OCI-LY3 (cell line): ENCODE results near the gene OR10D3.

Experiments used
- EZH2phosphoT487 ChIP-seq: fragments of 200-600 bp; shearing (Covaris generic); IDR thresholded peaks from 2 replicates; pipeline ENCODE4 v1.6.1; 2018; ENCODE audit warnings: antibody characterized with exemption, mixed run types, low read depth
- TF ChIP-seq, protein P1 (sequence below): fragments of 200-600, 300-600 bp; sonication (generic); IDR thresholded peaks from 2 replicates; pipeline ENCODE4 v1.5.1; 2014; ENCODE audit warnings: antibody characterized with exemption, low read length, low read depth

DNA sequence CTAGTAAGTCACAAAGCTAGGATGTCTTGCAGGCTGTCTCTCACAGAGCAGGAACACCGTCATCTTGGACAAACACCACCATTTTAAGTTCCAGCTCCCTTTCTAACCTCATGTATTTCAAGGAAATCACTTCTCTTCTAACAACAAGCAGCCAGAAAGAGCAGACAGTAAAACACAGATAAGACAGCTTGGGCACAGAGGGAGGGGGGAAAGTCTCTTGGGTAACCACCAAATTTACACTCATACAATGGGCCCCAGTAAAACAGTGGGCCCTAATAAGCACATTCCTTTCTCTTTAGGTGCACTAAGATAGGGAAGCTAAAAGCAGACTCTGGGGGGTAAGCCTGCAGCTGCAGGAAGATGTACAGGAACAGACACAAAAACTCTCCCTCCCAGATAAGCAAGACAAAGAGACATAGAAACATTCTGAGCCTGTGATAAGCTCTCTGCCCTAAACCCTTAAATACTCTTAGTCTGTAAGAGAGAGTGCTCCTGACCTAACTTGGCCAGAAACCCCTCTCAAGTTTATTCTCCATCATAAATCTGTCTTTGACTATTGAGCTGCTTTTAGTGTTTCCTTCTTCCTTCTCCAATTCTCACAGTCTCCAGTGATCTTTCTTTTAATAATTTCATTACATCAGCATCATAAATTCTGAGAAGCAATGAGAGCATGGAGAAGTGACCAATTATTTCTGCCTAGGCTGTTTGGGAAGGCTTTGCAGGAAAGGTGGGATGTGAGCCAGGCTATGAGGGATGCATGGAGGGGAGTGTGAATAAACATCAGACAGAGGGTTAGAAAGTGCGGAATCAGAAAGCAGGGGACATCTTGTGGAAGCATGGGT, 7.4 kb downstream of the OR10D3 start:
- TF ChIP-seq, protein P1, sequence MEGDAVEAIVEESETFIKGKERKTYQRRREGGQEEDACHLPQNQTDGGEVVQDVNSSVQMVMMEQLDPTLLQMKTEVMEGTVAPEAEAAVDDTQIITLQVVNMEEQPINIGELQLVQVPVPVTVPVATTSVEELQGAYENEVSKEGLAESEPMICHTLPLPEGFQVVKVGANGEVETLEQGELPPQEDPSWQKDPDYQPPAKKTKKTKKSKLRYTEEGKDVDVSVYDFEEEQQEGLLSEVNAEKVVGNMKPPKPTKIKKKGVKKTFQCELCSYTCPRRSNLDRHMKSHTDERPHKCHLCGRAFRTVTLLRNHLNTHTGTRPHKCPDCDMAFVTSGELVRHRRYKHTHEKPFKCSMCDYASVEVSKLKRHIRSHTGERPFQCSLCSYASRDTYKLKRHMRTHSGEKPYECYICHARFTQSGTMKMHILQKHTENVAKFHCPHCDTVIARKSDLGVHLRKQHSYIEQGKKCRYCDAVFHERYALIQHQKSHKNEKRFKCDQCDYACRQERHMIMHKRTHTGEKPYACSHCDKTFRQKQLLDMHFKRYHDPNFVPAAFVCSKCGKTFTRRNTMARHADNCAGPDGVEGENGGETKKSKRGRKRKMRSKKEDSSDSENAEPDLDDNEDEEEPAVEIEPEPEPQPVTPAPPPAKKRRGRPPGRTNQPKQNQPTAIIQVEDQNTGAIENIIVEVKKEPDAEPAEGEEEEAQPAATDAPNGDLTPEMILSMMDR: no peak
- no peak for TF ChIP-seq EZH2phosphoT487
